AG04449 (cell line): ENCODE measurements around the gene HS3ST6.
"Not testable (repeated sequence)": the region's sequence is repeated elsewhere in the genome, so short reads cannot be mapped to it uniquely, and the experiment has no call there.

Experiments
- CTCF ChIA-PET: fragments of 350-600 bp; formaldehyde crosslinking; extraction: SDS; loops from one replicate; lab custom pipeline; 2021; ENCODE audit warnings: antibody characterized with exemption; lab: Yijun Ruan, JAX
- POLR2A ChIA-PET: fragments of 400-600, 350-600 bp; formaldehyde crosslinking; extraction: SDS; loops from one replicate; lab custom pipeline; 2020; ENCODE audit warnings: antibody characterized with exemption, inconsistent platforms; lab: Yijun Ruan, JAX
- DNase-seq: peaks from one replicate; pipeline ENCODE4 v3.0.0-alpha.2; 2010; ENCODE audit warnings: low read depth, low spot score
- H3K4me3 ChIP-seq: 2 replicates; pipeline ENCODE4 v1.5.1; 2011; ENCODE audit warnings: low read depth, mild to moderate bottlenecking, control low read depth, low read length
- TF ChIP-seq, protein P1 (sequence below): IDR thresholded peaks from one replicate; pipeline ENCODE4 v1.5.1; 2011; ENCODE audit warnings: mild to moderate bottlenecking, moderate library complexity, low read length, control low read depth, inconsistent platforms; ENCODE audit not compliant: insufficient read depth; ENCODE audit errors: missing control alignments

Gene HS3ST6

GRCh38 chr16:1961651-1962067 is 43.4 kb upstream of the HS3ST6 start:
- CTCF ChIA-PET, result no interaction called here
- POLR2A ChIA-PET, result interaction anchor here (0.7 to 4.0 kb wide), 2 partner anchors 10 to 179 kb away, joined by 3 to 20 read pairs; partner anchors contain the start of genes NUBP2, SPSB3 and TBL3
- no peak overlapping the region for H3K4me3 ChIP-seq
- DNase-seq, result no peak
- TF ChIP-seq, protein P1, sequence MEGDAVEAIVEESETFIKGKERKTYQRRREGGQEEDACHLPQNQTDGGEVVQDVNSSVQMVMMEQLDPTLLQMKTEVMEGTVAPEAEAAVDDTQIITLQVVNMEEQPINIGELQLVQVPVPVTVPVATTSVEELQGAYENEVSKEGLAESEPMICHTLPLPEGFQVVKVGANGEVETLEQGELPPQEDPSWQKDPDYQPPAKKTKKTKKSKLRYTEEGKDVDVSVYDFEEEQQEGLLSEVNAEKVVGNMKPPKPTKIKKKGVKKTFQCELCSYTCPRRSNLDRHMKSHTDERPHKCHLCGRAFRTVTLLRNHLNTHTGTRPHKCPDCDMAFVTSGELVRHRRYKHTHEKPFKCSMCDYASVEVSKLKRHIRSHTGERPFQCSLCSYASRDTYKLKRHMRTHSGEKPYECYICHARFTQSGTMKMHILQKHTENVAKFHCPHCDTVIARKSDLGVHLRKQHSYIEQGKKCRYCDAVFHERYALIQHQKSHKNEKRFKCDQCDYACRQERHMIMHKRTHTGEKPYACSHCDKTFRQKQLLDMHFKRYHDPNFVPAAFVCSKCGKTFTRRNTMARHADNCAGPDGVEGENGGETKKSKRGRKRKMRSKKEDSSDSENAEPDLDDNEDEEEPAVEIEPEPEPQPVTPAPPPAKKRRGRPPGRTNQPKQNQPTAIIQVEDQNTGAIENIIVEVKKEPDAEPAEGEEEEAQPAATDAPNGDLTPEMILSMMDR, result no peak

DNA sequence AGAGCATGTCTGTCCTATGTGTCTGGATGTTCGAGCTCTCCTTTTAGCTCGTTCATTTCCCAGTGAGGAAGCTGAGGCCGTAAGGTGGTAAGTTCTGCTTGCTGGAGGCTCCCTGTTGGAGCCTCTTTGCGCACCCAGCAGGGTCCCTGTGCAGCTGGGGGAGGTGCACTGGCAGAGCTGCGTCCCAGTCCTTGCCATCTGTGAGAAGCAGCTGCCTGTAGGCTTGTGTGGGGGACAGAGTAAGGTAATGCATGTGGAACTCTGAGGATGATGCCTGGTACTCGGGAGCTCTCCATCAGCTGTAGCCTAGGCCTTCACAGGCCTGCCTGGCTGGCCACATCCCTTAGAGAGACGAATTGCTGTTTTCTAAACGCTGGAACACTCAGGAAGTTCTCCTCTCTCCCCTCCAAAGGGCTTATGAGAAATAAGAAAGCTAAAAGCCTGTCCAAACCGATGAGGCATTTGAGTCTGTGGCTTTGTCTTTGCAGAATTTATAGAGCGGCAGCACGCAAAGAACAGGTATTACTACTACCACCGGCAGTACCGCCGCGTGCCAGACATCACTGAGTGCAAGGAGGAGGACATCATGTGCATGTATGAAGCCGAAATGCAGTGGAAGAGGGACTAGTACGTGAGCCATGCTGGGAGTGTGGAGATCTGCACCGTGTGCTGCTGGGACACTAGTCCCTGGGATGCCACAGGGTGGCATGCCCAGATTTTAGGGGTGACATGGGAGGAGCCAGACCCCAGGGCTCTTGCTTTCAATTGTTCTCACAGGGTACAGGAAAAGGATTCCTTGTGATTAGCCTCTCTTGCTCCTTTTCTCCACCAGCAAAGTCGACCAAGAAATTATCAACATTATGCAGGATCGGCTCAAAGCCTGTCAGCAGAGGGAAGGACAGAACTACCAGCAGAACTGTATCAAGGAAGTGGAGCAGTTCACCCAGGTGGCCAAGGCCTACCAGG is 42.7 kb upstream of the HS3ST6 start:
- no peak for DNase-seq
- POLR2A ChIA-PET, result interaction anchor here (0.9 to 4.0 kb wide), 4 partner anchors 10 to 23 kb away, joined by 3 to 20 read pairs (median 4); partner anchors contain the start of genes GFER and TBL3
- CTCF ChIA-PET, result interaction anchor here (1.1 to 1.2 kb wide), 2 partner anchors 10 to 97 kb away, joined by 4 to 5 read pairs; no protein-coding TSS in a partner anchor
- H3K4me3 ChIP-seq, result peak overlapping the region; percentile 86
- TF ChIP-seq, protein P1, result no peak

DNA sequence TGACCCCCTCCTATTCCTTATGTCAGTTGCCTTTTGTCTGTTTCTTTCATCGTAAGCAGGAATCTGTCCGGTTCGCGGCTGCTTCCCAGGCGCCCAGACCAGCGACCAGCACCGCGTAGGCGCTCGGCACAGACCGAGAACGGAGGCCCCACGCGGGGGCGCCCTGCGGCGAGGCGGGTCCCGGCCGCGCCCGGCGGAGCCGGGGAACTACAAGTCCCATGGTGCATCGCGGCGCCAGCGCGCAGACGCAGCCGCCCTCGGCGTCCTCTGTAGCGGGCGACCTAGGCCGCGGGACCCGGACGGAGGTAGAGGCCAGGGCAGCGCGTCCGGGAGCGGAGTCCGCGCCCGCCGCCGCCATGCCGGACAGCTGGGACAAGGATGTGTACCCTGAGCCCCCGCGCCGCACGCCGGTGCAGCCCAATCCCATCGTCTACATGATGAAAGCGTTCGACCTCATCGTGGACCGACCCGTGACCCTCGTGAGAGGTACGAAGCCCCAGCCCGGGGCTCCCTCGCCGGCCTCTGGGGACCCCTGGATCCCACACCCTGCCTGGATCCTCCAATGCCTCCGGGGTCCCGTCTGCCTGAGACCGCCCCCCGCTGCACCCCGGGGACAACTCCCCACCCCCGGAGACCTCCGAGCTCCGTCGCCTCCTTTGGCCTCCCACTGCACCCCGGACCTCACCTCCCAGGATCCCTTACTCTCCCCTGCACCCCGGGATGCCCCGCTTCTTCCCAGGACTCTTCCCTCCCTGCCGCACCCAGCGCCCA is 41.2 kb upstream of the HS3ST6 start, which contains the start of gene NDUFB10:
TSS of gene NDUFB10 (plus strand) at position 270 of the 771 bp plus-strand sequence. CDS start at position 357, 87 bp downstream.
- ChIA-PET POLR2A (interaction anchor here (4.0 kb wide), 1 partner anchor 12 kb away, joined by 20 read pairs; the partner anchor contains the start of gene TBL3), CTCF (interaction anchor here (1.0 to 3.2 kb wide), 3 partner anchors 30 to 181 kb away, joined by 3 to 11 read pairs (median 3); no protein-coding TSS in a partner anchor)
- peak; percentile 16 for DNase-seq
- H3K4me3 ChIP-seq, result peak within 1 kb of the TSS; percentile 86
- TF ChIP-seq, protein P1, result peak; percentile 65

- peak overlapping the region; percentile 26 for H3K4me3 ChIP-seq
- CTCF ChIA-PET, result interaction anchor here (3.2 kb wide), 1 partner anchor 93 kb away, joined by 11 read pairs; no protein-coding TSS in a partner anchor
- TF ChIP-seq, protein P1, result no peak
- DNase-seq, result no peak
- POLR2A ChIA-PET, result no interaction called here
Observed at GRCh38 chr16:1958715-1959268, 40.6 kb upstream of the HS3ST6 start.

DNA sequence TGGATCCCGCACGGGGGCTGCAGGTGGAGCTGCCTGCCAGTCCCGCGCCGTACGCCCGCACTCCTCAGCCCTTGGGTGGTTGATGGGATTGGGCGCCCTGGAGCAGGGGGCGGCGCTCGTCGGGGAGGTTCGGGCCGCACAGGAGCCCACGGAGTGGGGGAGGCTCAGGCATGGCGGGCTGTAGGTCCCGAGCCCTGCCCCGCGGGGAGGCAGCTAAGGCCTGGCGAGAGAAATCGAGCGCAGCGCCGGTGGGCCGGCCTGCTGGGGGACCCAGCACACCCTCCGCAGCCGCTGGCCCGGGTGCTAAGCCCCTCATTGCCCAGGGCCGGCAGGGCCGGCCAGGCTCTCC is 39.9 kb upstream of the HS3ST6 start:
- H3K4me3 ChIP-seq, POLR2A ChIA-PET, DNase-seq: not testable (repeated sequence)
- CTCF ChIA-PET, result interaction anchor here (3.2 kb wide), 1 partner anchor 93 kb away, joined by 11 read pairs; no protein-coding TSS in a partner anchor

DNA sequence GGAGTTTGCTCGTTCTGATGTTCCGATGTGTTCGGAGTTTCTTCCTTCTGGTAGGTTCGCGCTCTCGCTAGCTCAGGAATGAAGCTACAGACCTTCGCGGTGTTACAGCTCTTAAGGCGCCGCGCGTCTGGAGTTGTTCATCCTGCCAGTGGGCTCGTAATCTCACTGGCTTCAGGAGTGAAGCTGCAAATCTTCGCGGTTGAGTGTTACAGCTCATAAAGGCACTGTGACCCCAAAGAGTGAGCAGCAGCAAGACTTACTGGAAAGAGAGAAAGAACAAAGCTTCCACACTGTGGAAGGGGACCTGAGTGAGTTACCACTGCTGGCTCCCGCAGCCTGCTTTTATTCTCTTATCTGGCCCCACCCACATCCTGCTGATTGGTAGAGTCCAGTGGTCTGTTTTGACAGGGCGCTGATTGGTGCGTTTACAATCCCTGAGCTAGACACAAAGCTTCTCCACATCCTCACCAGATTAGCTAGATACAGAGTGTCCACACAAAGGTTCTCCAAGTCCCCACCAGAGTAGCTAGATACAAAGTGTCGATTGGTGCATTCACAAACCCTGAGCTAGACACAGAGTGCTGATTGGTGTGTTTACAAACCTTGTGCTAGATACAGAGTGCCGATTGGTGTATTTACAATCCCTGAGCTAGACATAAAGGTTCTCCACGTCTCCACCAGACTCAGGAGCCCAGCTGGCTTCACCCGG is 39.4 kb upstream of the HS3ST6 start:
- DNase-seq, POLR2A ChIA-PET, H3K4me3 ChIP-seq: not testable (repeated sequence)
- CTCF ChIA-PET, result interaction anchor here (3.2 kb wide), 1 partner anchor 92 kb away, joined by 11 read pairs; no protein-coding TSS in a partner anchor
